Measurements from ENCODE around the gene NOP9.

NOP9 gene

GRCh38 chr14:24286996-24287395 is 12.7 kb upstream of the NOP9 start:
- H3K36me3 ChIP-seq, result peaks cover 3% of the 10 kb centered on the region
- DNase-seq, result no peak
- H3K9me3 ChIP-seq (ENCODE audit: severe bottlenecking), result no peaks in the 10 kb centered on the region
- H3K27ac ChIP-seq, result no peak overlapping the region
- no peak overlapping the region for H3K4me3 ChIP-seq (ENCODE audit: low read depth, low read length)
- TF ChIP-seq, protein P1, sequence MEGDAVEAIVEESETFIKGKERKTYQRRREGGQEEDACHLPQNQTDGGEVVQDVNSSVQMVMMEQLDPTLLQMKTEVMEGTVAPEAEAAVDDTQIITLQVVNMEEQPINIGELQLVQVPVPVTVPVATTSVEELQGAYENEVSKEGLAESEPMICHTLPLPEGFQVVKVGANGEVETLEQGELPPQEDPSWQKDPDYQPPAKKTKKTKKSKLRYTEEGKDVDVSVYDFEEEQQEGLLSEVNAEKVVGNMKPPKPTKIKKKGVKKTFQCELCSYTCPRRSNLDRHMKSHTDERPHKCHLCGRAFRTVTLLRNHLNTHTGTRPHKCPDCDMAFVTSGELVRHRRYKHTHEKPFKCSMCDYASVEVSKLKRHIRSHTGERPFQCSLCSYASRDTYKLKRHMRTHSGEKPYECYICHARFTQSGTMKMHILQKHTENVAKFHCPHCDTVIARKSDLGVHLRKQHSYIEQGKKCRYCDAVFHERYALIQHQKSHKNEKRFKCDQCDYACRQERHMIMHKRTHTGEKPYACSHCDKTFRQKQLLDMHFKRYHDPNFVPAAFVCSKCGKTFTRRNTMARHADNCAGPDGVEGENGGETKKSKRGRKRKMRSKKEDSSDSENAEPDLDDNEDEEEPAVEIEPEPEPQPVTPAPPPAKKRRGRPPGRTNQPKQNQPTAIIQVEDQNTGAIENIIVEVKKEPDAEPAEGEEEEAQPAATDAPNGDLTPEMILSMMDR (IDR thresholded peaks at IDR 0.05; ENCODE audit: low read depth, low read length), result no peak
- H3K27me3 ChIP-seq (ENCODE audit: insufficient read depth, low read depth, severe bottlenecking), result no peaks in the 10 kb centered on the region

DNA sequence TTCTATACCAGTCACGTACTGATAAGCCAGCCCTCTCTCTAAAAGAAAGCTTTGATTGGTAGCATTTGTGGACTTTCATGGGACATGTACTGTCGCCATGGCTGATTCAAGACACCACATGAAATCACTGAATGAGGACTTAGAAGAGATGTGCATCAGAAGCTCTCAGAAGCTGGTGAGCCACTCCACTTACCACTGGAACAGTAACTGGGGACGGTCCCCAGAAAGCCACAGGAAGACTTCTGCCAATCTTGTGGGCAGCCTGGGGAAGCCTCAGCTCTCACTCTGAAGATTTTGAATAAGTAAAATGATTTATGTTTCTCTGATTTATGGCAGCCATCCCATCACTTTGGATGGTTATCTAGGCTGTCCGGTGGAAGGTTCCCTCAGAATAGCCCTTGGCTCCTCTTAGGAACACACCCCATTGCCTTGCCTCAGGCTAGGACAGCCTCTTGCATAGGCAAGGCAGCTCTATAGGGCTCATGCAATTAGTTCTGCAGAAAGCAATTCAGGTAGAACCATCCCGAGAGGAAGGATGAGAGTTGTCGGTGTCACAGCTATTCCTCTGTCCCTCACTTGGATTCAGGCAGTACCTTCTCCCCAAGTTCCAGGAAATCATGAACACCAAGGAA is 9.9 kb upstream of the NOP9 start:
- no peak overlapping the region for H3K4me3 ChIP-seq (ENCODE audit: low read depth, low read length)
- TF ChIP-seq, protein P1 (IDR thresholded peaks at IDR 0.05; ENCODE audit: low read depth, low read length), result no peak

GRCh38 chr14:24290746-24291145 is 8.9 kb upstream of the NOP9 start:
- H3K27ac ChIP-seq, result no peak overlapping the region
- TF ChIP-seq, protein P1 (IDR thresholded peaks at IDR 0.05; ENCODE audit: low read depth, low read length), result no peak
- H3K27me3 ChIP-seq (ENCODE audit: insufficient read depth, low read depth, severe bottlenecking), result no peaks in the 10 kb centered on the region
- H3K4me3 ChIP-seq (ENCODE audit: low read depth, low read length), result no peak overlapping the region
- no peaks in the 10 kb centered on the region for H3K9me3 ChIP-seq (ENCODE audit: severe bottlenecking)
- DNase-seq, result no peak
- peaks cover 7% of the 10 kb centered on the region for H3K36me3 ChIP-seq

More for the DNA sequence above, 9.9 kb upstream of the NOP9 start:
- Histone ChIP-seq H3K9me3 (ENCODE audit: severe bottlenecking) (no peaks in the 10 kb centered on the region), H3K27me3 (ENCODE audit: insufficient read depth, low read depth, severe bottlenecking) (no peaks in the 10 kb centered on the region), H3K27ac (no peak overlapping the region), H3K36me3 (peaks cover 3% of the 10 kb centered on the region)
- DNase-seq, result no peak

GRCh38 chr14:24291446-24292117 is 8.1 kb upstream of the NOP9 start:
- Histone ChIP-seq H3K9me3 (ENCODE audit: severe bottlenecking) (no peaks in the 10 kb centered on the region), H3K36me3 (peaks cover 16% of the 10 kb centered on the region), H3K27me3 (ENCODE audit: insufficient read depth, low read depth, severe bottlenecking) (no peaks in the 10 kb centered on the region), H3K4me3 (ENCODE audit: low read depth, low read length) (no peak overlapping the region), H3K27ac (no peak overlapping the region)
- DNase-seq, result no peak
- TF ChIP-seq, protein P1 (IDR thresholded peaks at IDR 0.05; ENCODE audit: low read depth, low read length), result no peak

- peaks cover 17% of the 10 kb centered on the region for H3K36me3 ChIP-seq
Measured at GRCh38 chr14:24292118-24292807, 7.4 kb upstream of the NOP9 start.

More at GRCh38 chr14:24292118-24292807, 7.4 kb upstream of the NOP9 start:
- no peaks in the 10 kb centered on the region for H3K27me3 ChIP-seq (ENCODE audit: insufficient read depth, low read depth, severe bottlenecking)
- H3K9me3 ChIP-seq (ENCODE audit: severe bottlenecking), result no peaks in the 10 kb centered on the region
- H3K27ac ChIP-seq, result no peak overlapping the region
- no peak for DNase-seq
- no peak overlapping the region for H3K4me3 ChIP-seq (ENCODE audit: low read depth, low read length)
- TF ChIP-seq, protein P1 (IDR thresholded peaks at IDR 0.05; ENCODE audit: low read depth, low read length), result no peak
